GM18861 (cell line): ENCODE measurements around the gene TET3.

Experiments used
- ATAC-seq: cut with Tn5 transposase; IDR thresholded peaks from one replicate; pipeline ENCODE4 v1.9.1; 2021; ENCODE audit not compliant: unreplicated experiment

Gene TET3

GRCh38 chr2:74004212-74005182 is 19.8 kb downstream of the TET3 start:
- no peak for ATAC-seq

GRCh38 chr2:74005786-74006185 is 21.1 kb downstream of the TET3 start:
- no peak for ATAC-seq

- no peak for ATAC-seq
Measured at GRCh38 chr2:74006459-74006858, 21.7 kb downstream of the TET3 start.

GRCh38 chr2:74007121-74007520 is 22.4 kb downstream of the TET3 start:
- ATAC-seq: no peak

GRCh38 chr2:74007711-74008110 is 23.0 kb downstream of the TET3 start:
- ATAC-seq: no peak

GRCh38 chr2:74008761-74009395 is 24.2 kb downstream of the TET3 start:
- ATAC-seq: no peak

- ATAC-seq: no peak
Measured at GRCh38 chr2:74009577-74009976, 24.9 kb downstream of the TET3 start.

GRCh38 chr2:74010087-74010541 is 25.4 kb downstream of the TET3 start:
- ATAC-seq: no peak

- no peak for ATAC-seq
Measured at GRCh38 chr2:74011246-74011645, 26.5 kb downstream of the TET3 start.

GRCh38 chr2:74014813-74015212 is 30.1 kb downstream of the TET3 start:
- no peak for ATAC-seq

- no peak for ATAC-seq
Measured at GRCh38 chr2:74017223-74017622, 32.5 kb downstream of the TET3 start.

GRCh38 chr2:74019516-74019915 is 34.8 kb downstream of the TET3 start:
- ATAC-seq: no peak

- ATAC-seq: no peak
Measured at GRCh38 chr2:74020702-74021406, 36.1 kb downstream of the TET3 start.

GRCh38 chr2:74021407-74021755 is 36.7 kb downstream of the TET3 start:
- ATAC-seq: no peak

GRCh38 chr2:74024216-74024615 is 39.5 kb downstream of the TET3 start:
- no peak for ATAC-seq

GRCh38 chr2:74025971-74026612 is 41.4 kb downstream of the TET3 start:
- ATAC-seq: no peak

- ATAC-seq: no peak
Measured at GRCh38 chr2:74026687-74027241, 42.1 kb downstream of the TET3 start.

GRCh38 chr2:74027496-74027895 is 42.8 kb downstream of the TET3 start:
- ATAC-seq: no peak

- ATAC-seq: no peak
Measured at GRCh38 chr2:74028290-74028689, 43.6 kb downstream of the TET3 start.

GRCh38 chr2:74028741-74029140 is 44.0 kb downstream of the TET3 start:
- no peak for ATAC-seq
